Heart right ventricle (tissue), 16 donors: Measurements from ENCODE around the gene RNF208. TPM values are rescaled to one million over a fixed set of nuclear protein-coding genes. Genes with fewer than 3 reads are reported as not detected.
"Not testable (repeated sequence)": the region's sequence is repeated elsewhere in the genome, so short reads cannot be mapped to it uniquely, and the experiment has no call there.

Source experiments
- ATAC-seq, 8 donors: fragments of 200-7000 bp; cut with Tn5 transposase; one replicate each; pipeline ENCODE4 v1.9.1; 2020; ENCODE audit warnings: mild to moderate bottlenecking in 8 of 8, moderate library complexity in 8 of 8, moderate number of reproducible peaks in 1 of 8
- DNase-seq, 2 donors: peaks; one replicate each; pipeline ENCODE4 v3.0.0-alpha.2; 2020
- H3K27ac ChIP-seq, 10 donors: fragments of 200-600 bp; sonication (generic) in 2 of 10; one replicate each; pipeline versions ENCODE4 v1.5.0 to v1.8.0; 2020 to 2022; ENCODE audit warnings: mild to moderate bottlenecking in 3 of 10
- H3K27me3 ChIP-seq, 7 donors: fragments of 200-600 bp; one replicate each; pipeline ENCODE4 v1.8.0; 2021 to 2022; ENCODE audit warnings: mild to moderate bottlenecking in 2 of 7
- H3K36me3 ChIP-seq, 9 donors: fragments of 200-600 bp; sonication (generic) in 1 of 9; one replicate each; pipeline versions ENCODE4 v1.5.0 to v1.8.0; 2020 to 2022; ENCODE audit warnings: mild to moderate bottlenecking in 2 of 9
- H3K4me1 ChIP-seq, 9 donors: fragments of 200-600 bp; sonication (generic) in 1 of 9; one replicate each; pipeline versions ENCODE4 v1.5.0 to v1.8.0; 2020 to 2022; ENCODE audit warnings: mild to moderate bottlenecking in 4 of 9
- H3K4me3 ChIP-seq, 10 donors: fragments of 200-600 bp; sonication (generic) in 2 of 10; one replicate each; pipeline versions ENCODE4 v1.5.0 to v1.8.0; 2020 to 2022; ENCODE audit warnings: mild to moderate bottlenecking in 7 of 10, moderate library complexity in 2 of 10
- H3K9me3 ChIP-seq, 11 donors: fragments of 200-600 bp in 10 of 11; sonication (generic) in 2 of 11; one replicate each; pipeline versions ENCODE4 v1.5.0 to v1.8.0; 2013 to 2022; ENCODE audit warnings: mild to moderate bottlenecking in 2 of 11, control low read depth in 1 of 11, moderate library complexity in 1 of 11
- CTCF ChIP-seq, 9 donors: fragments of 200-600 bp; sonication (generic) in 2 of 9; IDR thresholded peaks; one replicate each; pipeline versions ENCODE4 v1.5.0 to v1.8.0; 2021 to 2022; ENCODE audit warnings: antibody characterized with exemption in 9 of 9, mild to moderate bottlenecking in 5 of 9, moderate library complexity in 1 of 9
- WGBS, 2 donors: extraction: QIAGEN DNeasy Blood & Tissue Kit; methylation state at CpG; one replicate each; pipeline ENCODE4 v1.1.7; 2013; ENCODE audit warnings: inconsistent platforms in 1 of 2; 5-methylcytosine and 5-hydroxymethylcytosine counted together
- intact Hi-C, 10 donors: fragments of 100-400 bp; cut with DNase I; formaldehyde crosslinking; loops; one replicate each; pipeline versions ENCODE4 v1.11.1 to v1.14.2; 2022
- polyA plus RNA-seq, 2 donors: library from polyadenylated mRNA; stranded (reverse); fragments of 200-250 nt; gene quantifications; one replicate each; pipeline ENCODE4 v1.2.3, GENCODE V29; 2013
- total RNA-seq, 10 donors: library from RNA; stranded (reverse); fragmentation: NEBNext Ultra II Directional in 3 of 10; extraction: Animal tissue kit (Norgen Biotek cat#: 25700) in 3 of 10; gene quantifications; one replicate each; pipeline versions ENCODE4 v1.2.1 to v1.2.4, GENCODE V29; 2021 to 2023
- donor health status: Arrhythmogenic right ventricular cardiomyopathy.
- donor health status: ischemic (EF 13 %, LVEDD 7.1; RV severe dilation, severe dysfunction).
- donor health status: healthy with polysubstance abuse.
- donor health status: DM: no; HTN: yes; CAD: no.
- donor health status: DM: no; HTN: no; CAD: no.
- donor health status: ischemic (EF 25% LVEDD 6.9; RV normal size, moderate dysfunction).
- donor health status: ischemic (EF 25% LVEDD 5.7; RV mildly dilated, moderate dysfunction).
- donor health status: healthy.
- donor health status: DM: yes; HTN: yes; CAD: no.
- donor health status: Ischemic cardiomyopathy.
- donor health status: ischemic (EF 35%, LVEDD 5.7; RV mildly dilated, moderate dysfunction).
- donor health status: nonischemic (EF 11% LVEDD 7.7; RV severe dilation, severe dysfunction).
- donor health status: DM: yes; HTN: yes; CAD: no.
- donor health status: PGD.
- donor health status: ischemic (EF 29% LVEDD 5.4; RV normal size, mild dysfunction).
- donor health status: nonischemic (EF 23%, LVEDD 6.1; RV moderate dilation, normal function).

Gene RNF208
- total and polyA plus RNA-seq, 12 donors: 14.2 to 83.8 (median 24.1) TPM

- Histone ChIP-seq H3K27ac (no peak overlapping the region), H3K4me1 (peaks cover 4 to 42% (median 29%) of the 10 kb centered on the region in 9 donors), H3K4me3 (no peak overlapping the region), H3K36me3 (peaks cover 0 to 26% (median 12%) of the 10 kb centered on the region in 9 donors), H3K9me3 (no peaks in the 10 kb centered on the region), H3K27me3 (no peaks in the 10 kb centered on the region)
- DNase-seq: no peak
- intact Hi-C loops: no loop called here
- 70 to 76% methylated on average over 36 of the region's 36 CpGs for WGBS, 2 donors
- TF ChIP-seq CTCF (IDR thresholded peaks at IDR 0.05): no peak
- ATAC-seq: no peak
Measured at GRCh38 chr9:137244486-137245449, 22.7 kb upstream of the RNF208 start.

- intact Hi-C loops: no loop called here
- Histone ChIP-seq H3K36me3 (peaks cover 0 to 26% (median 12%) of the 10 kb centered on the region in 9 donors), H3K27ac (no peak overlapping the region), H3K27me3 (no peaks in the 10 kb centered on the region), H3K9me3 (no peaks in the 10 kb centered on the region), H3K4me1 (peaks cover 5 to 48% (median 33%) of the 10 kb centered on the region in 9 donors), H3K4me3 (no peak overlapping the region)
- 56 to 67% methylated on average over 15 of the region's 15 CpGs for WGBS, 2 donors
- DNase-seq: no peak
- no peak for TF ChIP-seq CTCF (IDR thresholded peaks at IDR 0.05)
- no peak for ATAC-seq
Measured at GRCh38 chr9:137243626-137244485, 21.8 kb upstream of the RNF208 start.

GRCh38 chr9:137243266-137243625 is 21.2 kb upstream of the RNF208 start:
- ATAC-seq, H3K27me3 ChIP-seq, DNase-seq, intact Hi-C loops, H3K9me3 ChIP-seq: not testable (repeated sequence)
- peak overlapping the region in 1 of 10 donors; percentile 94 for H3K27ac ChIP-seq
- H3K4me1 ChIP-seq: peaks cover 5 to 54% (median 40%) of the 10 kb centered on the region in 9 donors
- peaks cover 0 to 26% (median 12%) of the 10 kb centered on the region in 9 donors for H3K36me3 ChIP-seq
- H3K4me3 ChIP-seq: peak overlapping the region in 1 of 10 donors; percentile 94
- WGBS, 2 donors: 90% methylated on average over 18 of the region's 18 CpGs

GRCh38 chr9:137242269-137243203 is 20.5 kb upstream of the RNF208 start:
- TF ChIP-seq CTCF (IDR thresholded peaks at IDR 0.05): no peak
- intact Hi-C loops: loop anchor here in 1 of 10 donors (1.0 kb wide), 1 partner anchor 11 kb away; no protein-coding TSS in a partner anchor
- Histone ChIP-seq H3K36me3 (peaks cover 0 to 26% (median 12%) of the 10 kb centered on the region in 9 donors), H3K4me1 (peaks cover 5 to 58% (median 41%) of the 10 kb centered on the region in 9 donors), H3K9me3 (no peaks in the 10 kb centered on the region), H3K27me3 (no peaks in the 10 kb centered on the region), H3K27ac (peak overlapping the region; percentile 88 to 99 (median 94)), H3K4me3 (peak overlapping the region; percentile 56 to 97 (median 92))
- DNase-seq (no peak), ATAC-seq (no peak)
- WGBS, 2 donors: 66 to 67% methylated on average over 36 of the region's 36 CpGs
